ENCODE measurements around the gene ACSM4.
"Not testable (repeated sequence)": the region's sequence is repeated elsewhere in the genome, so short reads cannot be mapped to it uniquely, and the experiment has no call there.

The ACSM4 gene

DNA sequence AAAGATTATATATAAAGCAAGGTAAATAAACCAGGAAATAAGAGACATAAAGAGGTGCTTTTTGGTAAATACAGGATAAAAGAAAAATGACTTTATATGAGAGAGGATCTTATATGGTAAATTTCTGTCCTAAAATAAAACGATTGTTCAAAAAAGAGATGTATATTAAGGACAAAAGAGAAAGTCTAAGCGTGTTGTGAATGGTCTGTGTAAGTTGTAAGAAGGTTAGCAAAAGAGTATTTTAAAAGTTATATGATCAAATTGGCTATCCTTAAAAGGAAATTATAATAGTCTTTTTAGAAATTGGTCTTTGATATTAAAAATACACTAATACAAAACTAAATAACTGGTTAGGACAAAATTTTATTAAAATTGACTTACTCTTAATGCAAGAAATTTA, 14.1 kb upstream of the ACSM4 start:
- H3K4me3 ChIP-seq (ENCODE audit: low read length), result no peak overlapping the region
- no peak overlapping the region for H3K9ac ChIP-seq (ENCODE audit: low read length)
- H3K27ac ChIP-seq (ENCODE audit: low read length), result no peak overlapping the region
- no peaks in the 10 kb centered on the region for H4K20me1 ChIP-seq (ENCODE audit: insufficient read depth, low read length)
- no peak overlapping the region for H3K4me2 ChIP-seq (ENCODE audit: low read length)
- H3K79me2 ChIP-seq (ENCODE audit: low read length), result no peaks in the 10 kb centered on the region
- TF ChIP-seq EZH2phosphoT487 (IDR thresholded peaks at IDR 0.05; ENCODE audit: low read depth), result no peak
- TF ChIP-seq, protein P1, sequence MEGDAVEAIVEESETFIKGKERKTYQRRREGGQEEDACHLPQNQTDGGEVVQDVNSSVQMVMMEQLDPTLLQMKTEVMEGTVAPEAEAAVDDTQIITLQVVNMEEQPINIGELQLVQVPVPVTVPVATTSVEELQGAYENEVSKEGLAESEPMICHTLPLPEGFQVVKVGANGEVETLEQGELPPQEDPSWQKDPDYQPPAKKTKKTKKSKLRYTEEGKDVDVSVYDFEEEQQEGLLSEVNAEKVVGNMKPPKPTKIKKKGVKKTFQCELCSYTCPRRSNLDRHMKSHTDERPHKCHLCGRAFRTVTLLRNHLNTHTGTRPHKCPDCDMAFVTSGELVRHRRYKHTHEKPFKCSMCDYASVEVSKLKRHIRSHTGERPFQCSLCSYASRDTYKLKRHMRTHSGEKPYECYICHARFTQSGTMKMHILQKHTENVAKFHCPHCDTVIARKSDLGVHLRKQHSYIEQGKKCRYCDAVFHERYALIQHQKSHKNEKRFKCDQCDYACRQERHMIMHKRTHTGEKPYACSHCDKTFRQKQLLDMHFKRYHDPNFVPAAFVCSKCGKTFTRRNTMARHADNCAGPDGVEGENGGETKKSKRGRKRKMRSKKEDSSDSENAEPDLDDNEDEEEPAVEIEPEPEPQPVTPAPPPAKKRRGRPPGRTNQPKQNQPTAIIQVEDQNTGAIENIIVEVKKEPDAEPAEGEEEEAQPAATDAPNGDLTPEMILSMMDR (IDR thresholded peaks at IDR 0.05; ENCODE audit: low read depth, low read length), result no peak
- H3K27me3 ChIP-seq (ENCODE audit: low read depth, low read length), result peaks cover 3% of the 10 kb centered on the region; the same call in 1 of the 2 replicates
- H3K9me3 ChIP-seq (ENCODE audit: insufficient read depth, low read length), result 0 out of 2 replicates have a peak, but pooled peaks cover 4% of the 10 kb centered on the region
- H3K36me3 ChIP-seq (replicated peaks; ENCODE audit: low read depth, low read length), result no peaks in the 10 kb centered on the region
- H2AFZ ChIP-seq (ENCODE audit: low read depth, low read length), result no peak overlapping the region
- no peaks in the 10 kb centered on the region for H3K4me1 ChIP-seq (ENCODE audit: low read length)

DNA sequence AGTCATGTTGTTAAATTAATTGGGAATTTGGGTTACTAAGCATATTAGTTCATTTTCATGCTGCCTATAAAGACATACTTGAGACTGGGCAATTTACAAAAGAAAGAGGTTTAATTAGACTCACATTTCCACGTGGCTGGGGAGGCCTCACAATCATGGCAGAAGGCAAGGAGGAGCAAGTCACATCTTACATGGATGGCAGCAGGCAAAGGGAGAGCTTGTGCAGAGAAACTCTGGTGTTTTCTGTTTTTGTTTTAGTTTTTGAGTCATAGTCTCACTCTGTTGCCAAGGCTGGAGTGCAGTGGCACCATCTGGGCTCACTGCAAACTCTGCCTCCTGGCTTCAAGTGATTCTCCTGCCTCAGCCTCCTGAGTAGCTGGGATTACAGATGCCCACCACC, 13.3 kb upstream of the ACSM4 start:
- H4K20me1 ChIP-seq (ENCODE audit: insufficient read depth, low read length); H3K36me3 ChIP-seq (replicated peaks; ENCODE audit: low read depth, low read length); H3K9me3 ChIP-seq (ENCODE audit: insufficient read depth, low read length); H3K4me1 ChIP-seq (ENCODE audit: low read length); H3K79me2 ChIP-seq (ENCODE audit: low read length); H3K9ac ChIP-seq (ENCODE audit: low read length); H2AFZ ChIP-seq (ENCODE audit: low read depth, low read length); H3K4me3 ChIP-seq (ENCODE audit: low read length); H3K27me3 ChIP-seq (ENCODE audit: low read depth, low read length); H3K4me2 ChIP-seq (ENCODE audit: low read length); H3K27ac ChIP-seq (ENCODE audit: low read length): not testable (repeated sequence)

DNA sequence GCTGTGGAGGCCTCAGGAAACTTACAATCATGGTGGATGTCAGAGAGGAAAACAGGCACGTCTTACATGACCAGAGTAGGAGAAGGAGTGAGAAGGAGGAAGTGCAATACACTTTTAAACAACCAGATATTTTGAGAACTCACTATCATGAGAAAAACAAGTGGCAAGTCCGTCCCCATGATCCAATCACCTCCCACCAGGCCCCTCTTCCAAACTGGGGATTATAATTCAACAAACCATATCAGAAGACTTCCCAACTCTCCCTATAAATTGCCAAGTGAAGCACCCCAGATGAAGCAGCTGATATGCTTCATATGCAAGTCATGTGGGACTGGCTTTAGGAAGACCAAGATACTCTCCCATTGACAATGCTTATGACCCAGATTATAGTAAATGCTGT, 11.6 kb upstream of the ACSM4 start:
- TF ChIP-seq, protein P1 (IDR thresholded peaks at IDR 0.05; ENCODE audit: low read depth, low read length), result no peak
- TF ChIP-seq EZH2phosphoT487 (IDR thresholded peaks at IDR 0.05; ENCODE audit: low read depth), result no peak
- Histone ChIP-seq H3K27ac (ENCODE audit: low read length) (no peak overlapping the region), H3K9ac (ENCODE audit: low read length) (no peak overlapping the region), H3K79me2 (ENCODE audit: low read length) (no peaks in the 10 kb centered on the region), H3K9me3 (ENCODE audit: insufficient read depth, low read length) (0 out of 2 replicates have a peak, but pooled peaks cover 4% of the 10 kb centered on the region), H4K20me1 (ENCODE audit: insufficient read depth, low read length) (no peaks in the 10 kb centered on the region), H3K36me3 (replicated peaks; ENCODE audit: low read depth, low read length) (no peaks in the 10 kb centered on the region), H3K27me3 (ENCODE audit: low read depth, low read length) (peaks cover 3% of the 10 kb centered on the region; the same call in 1 of the 2 replicates), H3K4me3 (ENCODE audit: low read length) (no peak overlapping the region), H2AFZ (ENCODE audit: low read depth, low read length) (no peak overlapping the region), H3K4me2 (ENCODE audit: low read length) (no peak overlapping the region), H3K4me1 (ENCODE audit: low read length) (no peaks in the 10 kb centered on the region)

DNA sequence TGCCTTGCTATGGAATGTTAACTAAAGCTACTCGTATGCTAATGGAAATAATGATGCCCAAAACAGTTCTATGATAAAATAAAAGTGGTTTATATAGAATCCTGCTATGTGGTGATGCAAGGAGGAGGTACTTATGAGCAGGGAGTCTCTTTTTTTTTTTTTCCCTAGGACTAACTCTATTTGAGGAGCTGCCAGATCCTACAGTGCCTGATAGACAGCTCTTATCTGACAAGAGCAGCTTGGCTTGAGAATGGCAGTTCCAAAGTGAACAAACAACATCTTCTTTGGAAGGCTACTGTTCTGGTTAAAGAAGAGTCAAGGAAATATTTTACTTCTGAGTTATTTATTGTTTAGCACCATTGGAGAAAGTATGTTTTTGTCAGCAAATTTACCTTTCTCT, 10.2 kb upstream of the ACSM4 start:
- H2AFZ ChIP-seq (ENCODE audit: low read depth, low read length), result no peak overlapping the region
- H3K27ac ChIP-seq (ENCODE audit: low read length), result no peak overlapping the region
- no peak overlapping the region for H3K4me3 ChIP-seq (ENCODE audit: low read length)
- H3K79me2 ChIP-seq (ENCODE audit: low read length), result no peaks in the 10 kb centered on the region
- H3K27me3 ChIP-seq (ENCODE audit: low read depth, low read length), result peaks cover 3% of the 10 kb centered on the region; the same call in 1 of the 2 replicates
- H4K20me1 ChIP-seq (ENCODE audit: insufficient read depth, low read length), result no peaks in the 10 kb centered on the region
- TF ChIP-seq EZH2phosphoT487 (IDR thresholded peaks at IDR 0.05; ENCODE audit: low read depth), result no peak
- TF ChIP-seq, protein P1 (IDR thresholded peaks at IDR 0.05; ENCODE audit: low read depth, low read length), result no peak
- H3K9ac ChIP-seq (ENCODE audit: low read length), result no peak overlapping the region
- no peak overlapping the region for H3K4me2 ChIP-seq (ENCODE audit: low read length)
- 0 out of 2 replicates have a peak, but pooled peaks cover 4% of the 10 kb centered on the region for H3K9me3 ChIP-seq (ENCODE audit: insufficient read depth, low read length)
- no peaks in the 10 kb centered on the region for H3K4me1 ChIP-seq (ENCODE audit: low read length)
- no peaks in the 10 kb centered on the region for H3K36me3 ChIP-seq (replicated peaks; ENCODE audit: low read depth, low read length)

DNA sequence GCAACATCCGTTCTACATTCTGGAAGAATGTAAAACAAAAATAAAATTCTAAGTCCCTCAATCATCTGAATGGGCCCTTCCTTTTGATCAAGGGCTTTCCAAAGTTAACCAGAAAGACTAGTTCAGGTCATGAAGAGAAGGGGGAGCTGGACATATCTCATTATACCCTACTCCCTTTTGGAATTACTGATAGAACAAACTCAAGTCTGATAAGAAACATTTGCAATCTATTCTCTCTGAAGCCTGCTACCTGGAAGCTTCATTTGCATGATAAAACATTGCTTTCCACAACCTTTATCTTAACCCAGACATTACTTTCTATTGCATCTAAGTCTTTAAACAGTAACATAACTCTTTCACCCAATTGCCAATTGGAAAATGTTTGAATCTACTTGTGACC, 8.3 kb upstream of the ACSM4 start:
- Histone ChIP-seq H3K27ac (ENCODE audit: low read length) (no peak overlapping the region), H3K9ac (ENCODE audit: low read length) (no peak overlapping the region), H4K20me1 (ENCODE audit: insufficient read depth, low read length) (no peaks in the 10 kb centered on the region), H3K4me2 (ENCODE audit: low read length) (no peak overlapping the region), H3K9me3 (ENCODE audit: insufficient read depth, low read length) (0 out of 2 replicates have a peak, but pooled peaks cover under 1% of the 10 kb centered on the region), H3K36me3 (replicated peaks; ENCODE audit: low read depth, low read length) (no peaks in the 10 kb centered on the region), H3K27me3 (ENCODE audit: low read depth, low read length) (peaks cover 3% of the 10 kb centered on the region; the same call in 1 of the 2 replicates), H3K79me2 (ENCODE audit: low read length) (no peaks in the 10 kb centered on the region), H3K4me3 (ENCODE audit: low read length) (no peak overlapping the region), H2AFZ (ENCODE audit: low read depth, low read length) (no peak overlapping the region), H3K4me1 (ENCODE audit: low read length) (no peaks in the 10 kb centered on the region)
- TF ChIP-seq EZH2phosphoT487 (IDR thresholded peaks at IDR 0.05; ENCODE audit: low read depth), result no peak
- TF ChIP-seq, protein P1 (IDR thresholded peaks at IDR 0.05; ENCODE audit: low read depth, low read length), result no peak
